GM19372 (cell line): ENCODE results near the gene SMIM23.
"Not testable (repeated sequence)": the region's sequence is repeated elsewhere in the genome, so short reads cannot be mapped to it uniquely, and the experiment has no call there.

Experiments
- ATAC-seq: cut with Tn5 transposase; IDR thresholded peaks from one replicate; pipeline ENCODE4 v1.9.1; 2021; ENCODE audit warnings: mild to moderate bottlenecking, low read depth, moderate library complexity; ENCODE audit not compliant: unreplicated experiment

Gene SMIM23

GRCh38 chr5:171771856-171772255 is 13.8 kb upstream of the SMIM23 start:
- no peak for ATAC-seq

GRCh38 chr5:171773106-171773505 is 12.5 kb upstream of the SMIM23 start:
- ATAC-seq = no peak

GRCh38 chr5:171774418-171774817 is 11.2 kb upstream of the SMIM23 start:
- ATAC-seq = no peak

GRCh38 chr5:171776213-171776612 is 9.4 kb upstream of the SMIM23 start:
- ATAC-seq = no peak

- no peak for ATAC-seq
Measured at GRCh38 chr5:171776770-171777759, 8.6 kb upstream of the SMIM23 start.

GRCh38 chr5:171781744-171782143 is 3.9 kb upstream of the SMIM23 start:
- not testable (repeated sequence) for ATAC-seq

GRCh38 chr5:171782332-171782966 is 3.2 kb upstream of the SMIM23 start:
- no peak for ATAC-seq

- no peak for ATAC-seq
Measured at GRCh38 chr5:171783051-171783450, 2.6 kb upstream of the SMIM23 start.

GRCh38 chr5:171789353-171789752 is 3.7 kb downstream of the SMIM23 start:
- ATAC-seq = no peak

- ATAC-seq = no peak
Measured at GRCh38 chr5:171790408-171790807, 4.8 kb downstream of the SMIM23 start.

- no peak for ATAC-seq
Measured at GRCh38 chr5:171794470-171794960, 8.9 kb downstream of the SMIM23 start.

GRCh38 chr5:171795381-171795780 is 9.8 kb downstream of the SMIM23 start:
- ATAC-seq = no peak

- ATAC-seq = no peak
Measured at GRCh38 chr5:171796436-171796835, 10.8 kb downstream of the SMIM23 start.

GRCh38 chr5:171797543-171797942 is 11.9 kb downstream of the SMIM23 start:
- ATAC-seq = no peak

GRCh38 chr5:171798418-171798817 is 12.8 kb downstream of the SMIM23 start:
- no peak for ATAC-seq

GRCh38 chr5:171801839-171802238 is 16.2 kb downstream of the SMIM23 start:
- ATAC-seq = no peak

GRCh38 chr5:171805746-171806145 is 20.1 kb downstream of the SMIM23 start:
- no peak for ATAC-seq

GRCh38 chr5:171806976-171807747 is 21.5 kb downstream of the SMIM23 start:
- no peak for ATAC-seq

GRCh38 chr5:171808453-171808852 is 22.8 kb downstream of the SMIM23 start:
- ATAC-seq = no peak

GRCh38 chr5:171808951-171809350 is 23.3 kb downstream of the SMIM23 start:
- no peak for ATAC-seq

GRCh38 chr5:171810227-171810626 is 24.6 kb downstream of the SMIM23 start:
- ATAC-seq = no peak
